Natural killer cell (primary cell): ENCODE results near the gene MIER1. TPM values are rescaled to one million over a fixed set of nuclear protein-coding genes. Genes with fewer than 3 reads are reported as not detected.

Experiments used
- ATAC-seq, 3 donors: fragments of 150-1000 bp in 2 of 3; fragments of 200-7000 bp in 1 of 3; cut with Tn5 transposase; 1 replicate in 1 of 3; 2 replicates in 2 of 3; pipeline ENCODE4 v1.10.0; 2021; ENCODE audit warnings: mild to moderate bottlenecking in 2 of 3, moderate library complexity in 2 of 3
- DNase-seq, 2 donors: peaks; one replicate each; pipeline versions ENCODE4 v3.0.0 to v3.0.0-alpha.2; 2013 to 2021; ENCODE audit warnings: mixed read lengths in 1 of 2
- H3K27ac ChIP-seq: one replicate; pipeline ENCODE4 v1.5.1; 2013; ENCODE audit warnings: mild to moderate bottlenecking, low read length
- H3K27me3 ChIP-seq: one replicate; pipeline ENCODE4 v1.6.1; 2013; ENCODE audit warnings: low read length; ENCODE audit not compliant: control insufficient read depth, insufficient read depth
- H3K36me3 ChIP-seq: one replicate; pipeline ENCODE4 v1.6.1; 2013; ENCODE audit warnings: low read length; ENCODE audit not compliant: control insufficient read depth, insufficient read depth
- H3K4me1 ChIP-seq: one replicate; pipeline ENCODE4 v1.6.1; 2013; ENCODE audit warnings: low read length; ENCODE audit not compliant: control insufficient read depth, insufficient read depth
- H3K4me3 ChIP-seq: one replicate; pipeline ENCODE4 v1.5.1; 2013; ENCODE audit warnings: low read length
- H3K9me3 ChIP-seq: one replicate; pipeline ENCODE4 v1.6.1; 2013; ENCODE audit warnings: low read length; ENCODE audit not compliant: control insufficient read depth, insufficient read depth
- H3K27ac Mint-ChIP-seq, 2 donors: one replicate each; pipeline ENCODE4 v1.8.0; 2022; ENCODE audit warnings: mild to moderate bottlenecking in 2 of 2, mixed read lengths in 2 of 2, moderate library complexity in 1 of 2
- H3K27me3 Mint-ChIP-seq, 2 donors: one replicate each; pipeline ENCODE4 v1.8.0; 2022; ENCODE audit warnings: low read depth in 2 of 2, mixed read lengths in 2 of 2
- H3K36me3 Mint-ChIP-seq: one replicate; pipeline ENCODE4 v1.8.0; 2022; ENCODE audit warnings: mixed read lengths
- H3K4me1 Mint-ChIP-seq, 2 donors: one replicate each; pipeline ENCODE4 v1.8.0; 2022; ENCODE audit warnings: mixed read lengths in 2 of 2
- H3K4me3 Mint-ChIP-seq: one replicate; pipeline ENCODE4 v1.8.0; 2022; ENCODE audit warnings: mild to moderate bottlenecking, moderate library complexity, mixed read lengths
- H3K9me3 Mint-ChIP-seq, 2 donors: one replicate each; pipeline ENCODE4 v1.8.0; 2022; ENCODE audit warnings: mixed read lengths in 2 of 2
- WGBS: methylation state at CpG from one replicate; pipeline ENCODE4 v1.1.7; 2013; ENCODE audit warnings: missing lambda C conversion rate; ENCODE audit not compliant: insufficient coverage; 5-methylcytosine and 5-hydroxymethylcytosine counted together
- intact Hi-C: fragments of 100-400 bp; cut with micrococcal nuclease; formaldehyde crosslinking; loops from one replicate; pipeline ENCODE4 v1.14.2; 2022
- total RNA-seq, 4 donors: library from RNA; stranded (reverse); fragments of 120-200 nt in 1 of 4; gene quantifications; one replicate each; pipeline versions ENCODE4 v1.2.3 to v1.2.4, GENCODE V29; 2013 to 2022
- TF ChIP-seq, protein P1 (sequence below): fragments of 200-600 bp; IDR thresholded peaks from one replicate; pipeline ENCODE4 v1.8.0; 2022; ENCODE audit warnings: antibody characterized with exemption

Gene MIER1
- total RNA-seq, 3 donors from 2014 or later (not counting 1 experiment from before 2014, with no cell fraction given), result 87.9 to 94.3 (median 93.2) TPM

DNA sequence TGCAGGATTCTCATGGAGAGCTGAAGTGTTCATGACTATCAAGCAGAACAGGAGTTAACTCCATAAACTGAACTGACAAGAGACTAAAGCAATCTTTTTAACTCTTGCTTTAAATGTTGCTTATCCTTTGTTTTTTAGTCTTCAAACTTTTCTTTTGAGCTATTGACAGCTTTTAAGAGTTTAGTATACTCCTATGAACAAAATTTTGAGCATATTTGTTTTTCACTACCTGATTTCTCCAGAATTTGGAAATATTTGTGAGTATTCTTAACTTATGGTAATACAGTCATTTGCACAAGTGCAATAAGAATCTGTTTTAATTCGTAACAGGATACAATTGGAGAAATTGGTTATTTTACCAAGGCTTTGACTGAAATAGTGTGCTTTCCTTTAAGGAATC is 7.3 kb upstream of the MIER1 start:
- Mint-ChIP-seq H3K4me1 (no peaks in the 10 kb centered on the region), H3K9me3 (peaks cover 0 to 2% of the 10 kb centered on the region in 2 donors), H3K27me3 (no peaks in the 10 kb centered on the region), H3K27ac (no peak overlapping the region), H3K4me3 (no peak overlapping the region), H3K36me3 (no peaks in the 10 kb centered on the region)
- Histone ChIP-seq H3K9me3 (no peaks in the 10 kb centered on the region), H3K4me1 (no peaks in the 10 kb centered on the region), H3K36me3 (no peaks in the 10 kb centered on the region), H3K27ac (no peak overlapping the region), H3K4me3 (no peak overlapping the region), H3K27me3 (no peaks in the 10 kb centered on the region)
- intact Hi-C loops, result no loop called here
- ATAC-seq, result no peak
- DNase-seq, result no peak
- 100% methylated on average over 1 of the region's 1 CpG for WGBS
- TF ChIP-seq, protein P1, sequence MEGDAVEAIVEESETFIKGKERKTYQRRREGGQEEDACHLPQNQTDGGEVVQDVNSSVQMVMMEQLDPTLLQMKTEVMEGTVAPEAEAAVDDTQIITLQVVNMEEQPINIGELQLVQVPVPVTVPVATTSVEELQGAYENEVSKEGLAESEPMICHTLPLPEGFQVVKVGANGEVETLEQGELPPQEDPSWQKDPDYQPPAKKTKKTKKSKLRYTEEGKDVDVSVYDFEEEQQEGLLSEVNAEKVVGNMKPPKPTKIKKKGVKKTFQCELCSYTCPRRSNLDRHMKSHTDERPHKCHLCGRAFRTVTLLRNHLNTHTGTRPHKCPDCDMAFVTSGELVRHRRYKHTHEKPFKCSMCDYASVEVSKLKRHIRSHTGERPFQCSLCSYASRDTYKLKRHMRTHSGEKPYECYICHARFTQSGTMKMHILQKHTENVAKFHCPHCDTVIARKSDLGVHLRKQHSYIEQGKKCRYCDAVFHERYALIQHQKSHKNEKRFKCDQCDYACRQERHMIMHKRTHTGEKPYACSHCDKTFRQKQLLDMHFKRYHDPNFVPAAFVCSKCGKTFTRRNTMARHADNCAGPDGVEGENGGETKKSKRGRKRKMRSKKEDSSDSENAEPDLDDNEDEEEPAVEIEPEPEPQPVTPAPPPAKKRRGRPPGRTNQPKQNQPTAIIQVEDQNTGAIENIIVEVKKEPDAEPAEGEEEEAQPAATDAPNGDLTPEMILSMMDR, result no peak

DNA sequence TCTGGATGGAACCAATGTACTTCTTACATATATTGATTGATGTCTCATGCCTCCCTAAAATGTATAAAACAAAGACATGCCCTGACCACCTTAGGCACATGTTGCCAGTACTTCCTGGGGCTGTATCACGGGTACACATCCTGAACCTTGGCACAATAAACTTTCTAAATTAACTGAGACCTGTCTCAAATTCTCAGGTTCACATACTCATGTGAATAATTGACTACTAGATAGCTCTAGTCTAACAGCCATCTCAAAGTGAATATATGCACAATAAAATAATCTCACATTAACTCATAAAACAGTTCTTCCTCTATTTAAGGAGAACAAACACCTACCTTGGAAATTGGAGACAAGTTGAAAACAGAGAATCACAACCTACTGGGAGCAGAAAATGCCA is 5.7 kb upstream of the MIER1 start:
- no peak for ATAC-seq
- peaks cover 5% of the 10 kb centered on the region for H3K4me1 ChIP-seq

DNA sequence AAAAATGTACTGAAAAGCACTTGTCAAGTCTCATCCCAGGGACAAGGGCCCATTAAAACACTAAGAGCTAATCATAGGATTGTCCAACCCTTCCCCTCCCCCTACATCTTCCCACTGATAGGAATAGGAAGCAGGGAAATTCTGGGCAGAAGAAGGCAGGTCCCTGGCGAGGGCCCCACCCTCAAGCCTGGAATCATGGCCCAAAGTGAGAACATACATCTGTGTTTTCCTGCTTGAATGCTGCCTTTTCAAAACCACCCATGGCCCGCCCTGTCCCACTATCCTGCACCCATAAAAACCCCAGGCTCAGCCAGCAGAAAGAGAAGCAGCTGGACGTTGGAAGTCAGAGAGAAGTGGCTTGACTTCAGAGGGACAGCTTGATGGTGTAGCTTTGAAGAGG is 5.0 kb upstream of the MIER1 start:
- intact Hi-C loops, result loop anchor here (10.0 kb wide), 2 partner anchors 275 to 415 kb away; no protein-coding TSS in a partner anchor
- Histone ChIP-seq H3K4me1 (peaks cover 9% of the 10 kb centered on the region), H3K27ac (no peak overlapping the region), H3K9me3 (no peaks in the 10 kb centered on the region), H3K36me3 (no peaks in the 10 kb centered on the region), H3K4me3 (no peak overlapping the region), H3K27me3 (no peaks in the 10 kb centered on the region)
- Mint-ChIP-seq H3K9me3 (peaks cover 0 to 2% of the 10 kb centered on the region in 2 donors), H3K4me1 (peaks cover 7 to 10% of the 10 kb centered on the region in 2 donors), H3K27ac (no peak overlapping the region), H3K27me3 (no peaks in the 10 kb centered on the region), H3K4me3 (no peak overlapping the region), H3K36me3 (no peaks in the 10 kb centered on the region)
- ATAC-seq (no peak), DNase-seq (no peak)
- 90% methylated on average over 3 of the region's 3 CpGs for WGBS
- TF ChIP-seq, protein P1, result no peak

More for the DNA sequence above, 5.7 kb upstream of the MIER1 start:
- Mint-ChIP-seq H3K4me1 (peaks cover 7% of the 10 kb centered on the region in 2 donors), H3K9me3 (peaks cover 0 to 2% of the 10 kb centered on the region in 2 donors), H3K27ac (no peak overlapping the region), H3K27me3 (no peaks in the 10 kb centered on the region), H3K36me3 (no peaks in the 10 kb centered on the region), H3K4me3 (no peak overlapping the region)
- Histone ChIP-seq H3K9me3 (no peaks in the 10 kb centered on the region), H3K4me3 (no peak overlapping the region), H3K36me3 (no peaks in the 10 kb centered on the region), H3K27ac (no peak overlapping the region), H3K27me3 (no peaks in the 10 kb centered on the region)
- intact Hi-C loops, result no loop called here
- DNase-seq, result no peak
- TF ChIP-seq, protein P1, result no peak
- WGBS, result 73% methylated on average over 1 of the region's 1 CpG

DNA sequence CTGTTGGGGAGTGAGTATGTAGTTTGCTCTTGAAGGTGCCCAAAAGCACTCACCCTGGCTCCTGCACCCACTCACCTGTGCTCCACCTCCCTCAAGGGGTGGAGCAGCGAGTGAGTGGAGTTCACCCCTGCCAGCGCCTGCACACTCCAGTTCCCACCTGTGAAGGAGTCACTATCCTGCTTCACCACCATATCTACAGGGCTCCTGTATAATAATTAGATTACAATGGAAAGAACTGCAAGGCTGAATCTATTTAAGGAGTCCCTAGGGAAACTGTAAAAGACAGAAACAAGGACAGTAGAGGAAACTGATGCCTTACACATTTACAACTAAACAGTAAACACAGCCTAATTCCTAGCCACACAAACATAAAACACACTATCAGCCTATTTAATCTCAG is 4.2 kb upstream of the MIER1 start:
- H3K36me3 Mint-ChIP-seq, result no peaks in the 10 kb centered on the region
- H3K4me1 Mint-ChIP-seq, result peaks cover 8 to 17% of the 10 kb centered on the region in 2 donors
- H3K4me3 Mint-ChIP-seq, result no peak overlapping the region
- H3K36me3 ChIP-seq, result no peaks in the 10 kb centered on the region
- no peak overlapping the region for H3K27ac ChIP-seq
- H3K9me3 Mint-ChIP-seq, result peaks cover 0 to 2% of the 10 kb centered on the region in 2 donors
- peaks cover 12% of the 10 kb centered on the region for H3K4me1 ChIP-seq
- intact Hi-C loops, result loop anchor here (10.0 kb wide), 2 partner anchors 274 to 414 kb away; no protein-coding TSS in a partner anchor
- H3K27me3 Mint-ChIP-seq, result no peaks in the 10 kb centered on the region
- no peak for ATAC-seq
- no peak overlapping the region for H3K27ac Mint-ChIP-seq
- WGBS, result 100% methylated on average over 2 of the region's 2 CpGs
- no peak overlapping the region for H3K4me3 ChIP-seq
- no peak for DNase-seq
- no peaks in the 10 kb centered on the region for H3K9me3 ChIP-seq
- TF ChIP-seq, protein P1, result no peak
- H3K27me3 ChIP-seq, result no peaks in the 10 kb centered on the region
